HepG2 (cell line): ENCODE results near the gene ASB3. TPM values are rescaled to one million over a fixed set of nuclear protein-coding genes. Genes with fewer than 3 reads are reported as not detected.
A peak's percentile ranks its signal among the peaks of the same experiment; 100 is the strongest.

Source experiments
- ATAC-seq: fragments of 200-7000 bp; cut with Tn5 transposase; 3 replicates; pipeline ENCODE4 v1.9.1; 2020; ENCODE audit warnings: mild to moderate bottlenecking, moderate library complexity
- BruUV-seq: library from RNA; stranded (reverse); fragments of 400-500 nt; replicated peaks from 2 replicates; lab custom pipeline; 2021; lab: Mats Ljungman, UMichigan
- CTCF ChIA-PET: fragments of 300-600 bp; formaldehyde crosslinking; extraction: SDS; loops from one replicate; lab custom pipeline; 2021; ENCODE audit warnings: low total read pairs, inconsistent platforms, low intra/inter-chr PET ratio; lab: Yijun Ruan, JAX
- POLR2A ChIA-PET: fragments of 350-600 bp; sonication (Branson Sonifier 250); formaldehyde crosslinking; loops from one replicate; lab custom pipeline; 2020; ENCODE audit warnings: antibody characterized with exemption, inconsistent platforms; lab: Yijun Ruan, JAX
- DNase-seq: peaks from one replicate; pipeline ENCODE4 v3.0.0-alpha.2; 2015; ENCODE audit warnings: low spot score
- FAIRE-seq: peaks from 3 replicates; lab custom pipeline; 2011; peaks lifted over from hg19 to GRCh38; lab: Jason Lieb, UNC
- H2AFZ ChIP-seq: one replicate; pipeline ENCODE4 v1.6.1; 2011; ENCODE audit warnings: low read length, inconsistent platforms
- H3K27ac ChIP-seq: fragments of 300-600 bp; 3 replicates; pipeline ENCODE4 v1.8.0; 2011; ENCODE audit warnings: mixed run types, mild to moderate bottlenecking, mixed read lengths, low read length, inconsistent platforms; ENCODE audit not compliant: insufficient read depth; ENCODE audit errors: extremely low read length
- H3K27me3 ChIP-seq, 2 experiments: fragments of 200-600 bp in 1 of 2; 2 replicates in 1 of 2; 3 replicates in 1 of 2; pipeline versions ENCODE4 v1.6.0 to v1.8.0; 2011; ENCODE audit warnings: low read length in 2 of 2, mild to moderate bottlenecking in 2 of 2, moderate library complexity in 2 of 2, inconsistent platforms in 1 of 2; ENCODE audit not compliant: insufficient read depth in 2 of 2, control insufficient read depth in 1 of 2
- H3K36me3 ChIP-seq, 2 experiments: fragments of 200-600 bp in 1 of 2; replicated peaks in 1 of 2; 2 replicates in 1 of 2; 3 replicates in 1 of 2; pipeline versions ENCODE4 v1.5.1 to v1.8.0; 2011; ENCODE audit warnings: low read length in 2 of 2, inconsistent platforms in 1 of 2; ENCODE audit not compliant: insufficient read depth in 2 of 2, control insufficient read depth in 1 of 2
- H3K4me1 ChIP-seq: 2 replicates; pipeline ENCODE4 v1.5.1; 2012; ENCODE audit warnings: low read length, inconsistent platforms; ENCODE audit not compliant: insufficient read depth
- H3K4me2 ChIP-seq: 2 replicates; pipeline ENCODE4 v1.6.0; 2011; ENCODE audit warnings: low read depth, low read length, inconsistent platforms
- H3K4me3 ChIP-seq, 3 experiments: fragments of 200-600 bp in 1 of 3; sonication (generic), shearing (Covaris generic) in 1 of 3; replicated peaks in 1 of 3; 2 replicates each; pipeline ENCODE4 v1.5.1; 2011 to 2016; ENCODE audit warnings: low read length in 3 of 3, inconsistent platforms in 2 of 3, low read depth in 2 of 3, mild to moderate bottlenecking in 2 of 3, control low read depth in 1 of 3, mixed read lengths in 1 of 3; ENCODE audit not compliant: insufficient read depth in 1 of 3
- H3K79me2 ChIP-seq: one replicate; pipeline ENCODE4 v1.6.1; 2011; ENCODE audit warnings: low read length, inconsistent platforms; ENCODE audit not compliant: insufficient read depth
- H3K9ac ChIP-seq: 2 replicates; pipeline ENCODE4 v1.6.0; 2011; ENCODE audit warnings: mild to moderate bottlenecking, low read depth, low read length, inconsistent platforms; ENCODE audit not compliant: insufficient read depth
- H3K9me3 ChIP-seq: 2 replicates; pipeline ENCODE4 v1.5.1; 2012; ENCODE audit warnings: mild to moderate bottlenecking, low read length
- H4K20me1 ChIP-seq: 2 replicates; pipeline ENCODE4 v1.6.0; 2011; ENCODE audit warnings: inconsistent platforms, mild to moderate bottlenecking, low read length, moderate library complexity; ENCODE audit not compliant: insufficient read depth
- ATF2 ChIP-seq: sonication (generic); formaldehyde crosslinking; IDR thresholded peaks from 2 replicates; pipeline ENCODE4 v1.4.0; 2020; ENCODE audit warnings: missing genetic modification reagents
- BCL3 ChIP-seq: sonication (generic); formaldehyde crosslinking; IDR thresholded peaks from 2 replicates; pipeline ENCODE4 v1.5.1; 2020; ENCODE audit warnings: mild to moderate bottlenecking, missing genetic modification reagents, moderate library complexity
- CHD2 ChIP-seq: IDR thresholded peaks from 2 replicates; pipeline ENCODE4 v1.6.1; 2011; ENCODE audit warnings: low read depth, low read length, improper control_type of control experiment
- KIAA2018 ChIP-seq: sonication (generic); formaldehyde crosslinking; IDR thresholded peaks from 2 replicates; pipeline ENCODE4 v1.5.0; 2020; ENCODE audit warnings: mild to moderate bottlenecking, missing genetic modification reagents, borderline replicate concordance
- KMT2A ChIP-seq: sonication (generic); formaldehyde crosslinking; IDR thresholded peaks from 2 replicates; pipeline ENCODE4 v1.4.0; 2020; ENCODE audit warnings: missing genetic modification reagents
- PHF21A ChIP-seq: sonication (generic); formaldehyde crosslinking; IDR thresholded peaks from 2 replicates; pipeline ENCODE4 v1.5.0; 2020; ENCODE audit warnings: mild to moderate bottlenecking, missing genetic modification reagents
- POGZ ChIP-seq: sonication (generic); formaldehyde crosslinking; IDR thresholded peaks from 2 replicates; pipeline ENCODE4 v1.4.0; 2020; ENCODE audit warnings: mild to moderate bottlenecking, missing genetic modification reagents
- SIX4 ChIP-seq: sonication (generic); formaldehyde crosslinking; IDR thresholded peaks from 2 replicates; pipeline ENCODE4 v1.4.0; 2020; ENCODE audit warnings: missing genetic modification reagents
- SMAD3 ChIP-seq: sonication (generic); formaldehyde crosslinking; IDR thresholded peaks from 2 replicates; pipeline ENCODE4 v1.4.0; 2020; ENCODE audit warnings: missing genetic modification reagents
- ZNF574 ChIP-seq: sonication (generic); formaldehyde crosslinking; IDR thresholded peaks from 2 replicates; pipeline ENCODE4 v1.4.0; 2020; ENCODE audit warnings: missing genetic modification reagents
- WGBS: methylation state at CpG from one replicate; pipeline ENCODE4 v1.1.6; 2017; ENCODE audit warnings: low lambda C conversion rate; 5-methylcytosine and 5-hydroxymethylcytosine counted together
- in situ Hi-C: cut with HindIII; loops from 2 replicates; pipeline ENCODE4 v1.10.0; 2017; ENCODE audit warnings: low pct_unique_long_range_greater_than_20kb; ENCODE audit not compliant: extremely low pct_ligation_motif_present
- intact Hi-C: fragments of 100-400 bp; cut with micrococcal nuclease; formaldehyde crosslinking; loops from one replicate; pipeline ENCODE4 v1.10.0; 2022; ENCODE audit not compliant: unreplicated experiment
- polyA plus RNA-seq, 8 experiments: library from polyadenylated mRNA; depleted of rRNA in 3 of 8; stranded (reverse) in 7 of 8; unstranded in 1 of 8; fragments of >200 nt; fragmentation: Illumina TruSeq in 4 of 8; extraction: Trizol in 4 of 8; gene quantifications; 2 replicates each; pipeline versions ENCODE4 v1.2.1 to v1.2.3, GENCODE V29; 2011 to 2016; ENCODE audit warnings: low read depth in 4 of 8, missing spikeins in 1 of 8, mixed read lengths in 1 of 8; ENCODE audit not compliant: insufficient read depth in 1 of 8
- total RNA-seq, 5 experiments: library from RNA; depleted of rRNA; stranded (reverse); fragments of >200 nt; fragmentation: Illumina TruSeq; extraction: Trizol; gene quantifications; 2 replicates each; pipeline ENCODE4 v1.2.3, GENCODE V29; 2016; ENCODE audit warnings: low read depth in 1 of 5

ASB3 gene
- total and polyA plus RNA-seq, 2 of the 13 experiments (the other 11 are each of a cell fraction or from before 2014, with no cell fraction given), result 40.1 to 41.8 TPM

GRCh38 chr2:53629501-53629900, 157.3 kb downstream of the ASB3 start:
- FAIRE-seq (no peak), DNase-seq (no peak), ATAC-seq (0 out of 3 replicates have a peak, but pooled peaks have one; percentile 13)
- CTCF ChIA-PET, result no interaction called here
- no peak overlapping the region for H3K4me3 ChIP-seq
- no peaks in the 10 kb centered on the region for H3K27me3 ChIP-seq
- H3K9me3 ChIP-seq, result no peaks in the 10 kb centered on the region
- in situ Hi-C loops (no loop called here), intact Hi-C loops (no loop called here)
- peaks cover 8% of the 10 kb centered on the region for H3K4me1 ChIP-seq
- POLR2A ChIA-PET, result no interaction called here
- 7% methylated on average over 4 of the region's 4 CpGs for WGBS
- H2AFZ ChIP-seq, result no peak overlapping the region
- no peaks in the 10 kb centered on the region for H4K20me1 ChIP-seq
- H3K36me3 ChIP-seq, result no peaks in the 10 kb centered on the region
- BruUV-seq, result no TSS peak
- H3K79me2 ChIP-seq, result no peaks in the 10 kb centered on the region
- H3K9ac ChIP-seq, result no peak overlapping the region
- H3K4me2 ChIP-seq, result no peak overlapping the region
- H3K27ac ChIP-seq, result no peak overlapping the region
- TF ChIP-seq KMT2A (no peak), KIAA2018 (no peak), SIX4 (no peak), ZNF574 (CRISPR knock-in tag) (no peak), SMAD3 (CRISPR knock-in tag) (no peak), POGZ (CRISPR knock-in tag) (no peak), ATF2 (no peak), BCL3 (CRISPR knock-in tag) (no peak), PHF21A (CRISPR knock-in tag) (no peak), CHD2 (no peak)
